ENCODE results near the gene XKR8.

XKR8 gene

DNA sequence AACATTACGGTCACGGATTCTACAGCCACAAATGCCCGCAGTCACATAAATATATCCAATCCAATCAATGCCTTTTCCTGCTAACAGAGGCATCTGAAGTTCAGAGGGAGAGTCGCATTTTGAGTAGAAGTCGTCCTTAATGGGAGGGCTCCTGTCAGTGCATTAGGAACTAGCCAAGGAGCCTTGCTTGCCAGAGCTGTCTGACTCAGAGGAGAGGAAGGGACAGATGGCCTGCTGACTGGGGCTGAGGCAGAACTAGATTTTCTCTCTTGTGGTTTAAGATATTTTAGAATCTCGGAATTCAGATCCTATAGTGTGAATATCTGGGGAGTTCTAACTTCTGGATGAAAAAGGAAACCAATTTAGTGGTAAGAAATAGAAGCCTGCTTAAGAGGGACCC lies 10.6 kb downstream of the XKR8 start:
- H3K4me3 ChIP-seq (replicated peaks in 1 of 2; ENCODE audit: low read depth in 2 of 2, low read length in 2 of 2): no peak overlapping the region
- TF ChIP-seq, protein P1, sequence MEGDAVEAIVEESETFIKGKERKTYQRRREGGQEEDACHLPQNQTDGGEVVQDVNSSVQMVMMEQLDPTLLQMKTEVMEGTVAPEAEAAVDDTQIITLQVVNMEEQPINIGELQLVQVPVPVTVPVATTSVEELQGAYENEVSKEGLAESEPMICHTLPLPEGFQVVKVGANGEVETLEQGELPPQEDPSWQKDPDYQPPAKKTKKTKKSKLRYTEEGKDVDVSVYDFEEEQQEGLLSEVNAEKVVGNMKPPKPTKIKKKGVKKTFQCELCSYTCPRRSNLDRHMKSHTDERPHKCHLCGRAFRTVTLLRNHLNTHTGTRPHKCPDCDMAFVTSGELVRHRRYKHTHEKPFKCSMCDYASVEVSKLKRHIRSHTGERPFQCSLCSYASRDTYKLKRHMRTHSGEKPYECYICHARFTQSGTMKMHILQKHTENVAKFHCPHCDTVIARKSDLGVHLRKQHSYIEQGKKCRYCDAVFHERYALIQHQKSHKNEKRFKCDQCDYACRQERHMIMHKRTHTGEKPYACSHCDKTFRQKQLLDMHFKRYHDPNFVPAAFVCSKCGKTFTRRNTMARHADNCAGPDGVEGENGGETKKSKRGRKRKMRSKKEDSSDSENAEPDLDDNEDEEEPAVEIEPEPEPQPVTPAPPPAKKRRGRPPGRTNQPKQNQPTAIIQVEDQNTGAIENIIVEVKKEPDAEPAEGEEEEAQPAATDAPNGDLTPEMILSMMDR (IDR thresholded peaks at IDR 0.05; ENCODE audit: low read depth, low read length): no peak

DNA sequence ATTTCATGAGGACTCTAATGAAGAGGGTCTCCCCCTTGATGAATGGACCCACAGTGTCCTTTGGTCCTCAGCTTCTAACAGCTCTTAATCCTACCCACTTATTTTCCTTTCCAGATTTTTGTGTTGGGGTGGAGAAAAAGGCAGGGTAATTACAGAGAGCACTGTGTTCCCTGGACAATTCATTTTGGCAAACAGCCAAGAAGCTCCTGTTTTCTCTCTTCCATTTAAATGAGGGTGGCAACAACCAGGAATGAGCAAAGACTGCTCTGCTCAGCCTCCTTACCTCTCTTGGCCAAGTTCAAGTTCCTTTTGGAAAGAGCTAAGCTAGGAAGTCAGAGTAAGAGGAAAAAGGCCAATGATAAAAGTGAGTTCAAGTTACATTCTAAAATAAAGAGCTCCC lies 11.9 kb downstream of the XKR8 start:
- DNase-seq (ENCODE audit: low read depth in 2 of 2): peak; percentile 59 to 77
- TF ChIP-seq, protein P1 (IDR thresholded peaks at IDR 0.05; ENCODE audit: low read depth, low read length): no peak
- H3K4me3 ChIP-seq (replicated peaks in 1 of 2; ENCODE audit: low read depth in 2 of 2, low read length in 2 of 2): no peak overlapping the region

More for the DNA sequence above, 10.6 kb downstream of the XKR8 start:
- DNase-seq (ENCODE audit: low read depth in 2 of 2): peak; percentile 78 to 86

DNA sequence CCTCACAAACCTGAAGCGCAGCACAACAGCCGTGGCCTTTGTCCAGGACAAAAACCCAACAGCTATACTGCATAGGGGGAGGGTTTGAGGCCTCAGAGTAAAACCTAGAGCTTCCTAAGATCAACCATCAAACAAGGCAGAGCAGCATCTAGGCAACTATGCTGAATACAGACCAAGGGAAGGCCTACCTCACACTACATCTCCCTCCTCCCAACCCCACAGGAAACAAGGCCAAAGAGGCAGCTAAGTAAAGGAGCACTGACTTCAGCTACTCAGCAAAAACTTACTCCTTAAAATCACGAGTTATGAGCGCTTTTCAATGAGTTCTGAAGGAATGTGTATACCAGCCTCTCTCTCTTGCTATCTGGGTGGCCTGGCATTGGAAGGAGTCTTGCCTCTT lies 12.4 kb downstream of the XKR8 start:
- no peak overlapping the region for H3K4me3 ChIP-seq (replicated peaks in 1 of 2; ENCODE audit: low read depth in 2 of 2, low read length in 2 of 2)
- no peak for DNase-seq (ENCODE audit: low read depth in 2 of 2)
- TF ChIP-seq, protein P1 (IDR thresholded peaks at IDR 0.05; ENCODE audit: low read depth, low read length): no peak

DNA sequence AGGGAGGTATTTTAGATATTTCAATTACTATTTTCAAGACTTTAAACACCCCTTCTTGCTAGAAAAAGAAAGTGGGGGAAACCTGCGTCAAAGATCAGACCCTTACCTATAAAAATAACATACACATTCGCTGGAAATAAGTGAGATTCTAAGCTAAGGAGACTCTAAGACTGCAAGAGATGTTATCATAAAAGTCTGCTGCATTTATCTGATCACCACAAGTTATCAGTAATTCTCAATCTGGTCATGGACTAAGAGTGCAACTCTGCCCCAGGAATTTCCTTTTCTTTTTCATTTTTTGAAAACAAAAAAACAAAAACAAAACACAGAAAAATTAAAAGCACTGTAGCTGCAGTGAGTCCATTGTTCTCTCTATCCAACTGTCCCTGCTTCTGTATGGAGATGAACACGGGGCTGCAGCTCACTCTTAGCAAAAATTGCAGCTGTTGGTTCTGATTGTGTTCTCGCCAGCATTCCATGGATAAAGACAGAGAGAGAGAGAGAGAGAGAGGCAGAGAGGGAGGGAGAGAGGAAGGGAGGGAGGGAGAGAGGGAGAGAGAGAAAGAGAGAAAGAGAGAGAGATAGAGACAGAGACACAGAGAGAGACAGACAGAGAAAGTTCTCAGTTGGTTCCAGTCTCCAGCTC lies 14.1 kb downstream of the XKR8 start:
- TF ChIP-seq, protein P1 (IDR thresholded peaks at IDR 0.05; ENCODE audit: low read depth, low read length): no peak
- DNase-seq (ENCODE audit: low read depth in 2 of 2): no peak
- H3K4me3 ChIP-seq (replicated peaks in 1 of 2; ENCODE audit: low read depth in 2 of 2, low read length in 2 of 2): no peak overlapping the region

DNA sequence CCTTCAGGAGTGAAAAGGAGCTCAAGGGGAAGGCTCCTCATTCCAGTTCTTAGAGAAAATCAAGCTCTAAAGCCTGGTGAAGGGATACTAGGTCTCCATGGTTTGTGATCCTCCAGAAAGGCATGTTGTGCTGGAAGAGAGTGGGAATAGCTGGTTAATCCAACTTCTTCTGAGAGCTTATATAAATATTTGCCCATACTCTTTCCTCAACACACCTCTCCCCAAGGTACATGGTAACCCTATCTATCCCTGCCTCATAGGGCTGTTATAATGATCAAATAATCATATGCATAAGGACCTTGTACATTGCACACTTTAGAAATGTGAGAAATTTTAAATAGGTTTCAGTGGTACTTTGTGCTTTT lies 14.6 kb downstream of the XKR8 start:
- TF ChIP-seq, protein P1 (IDR thresholded peaks at IDR 0.05; ENCODE audit: low read depth, low read length): no peak
- no peak for DNase-seq (ENCODE audit: low read depth in 2 of 2)
- no peak overlapping the region for H3K4me3 ChIP-seq (replicated peaks in 1 of 2; ENCODE audit: low read depth in 2 of 2, low read length in 2 of 2)

DNA sequence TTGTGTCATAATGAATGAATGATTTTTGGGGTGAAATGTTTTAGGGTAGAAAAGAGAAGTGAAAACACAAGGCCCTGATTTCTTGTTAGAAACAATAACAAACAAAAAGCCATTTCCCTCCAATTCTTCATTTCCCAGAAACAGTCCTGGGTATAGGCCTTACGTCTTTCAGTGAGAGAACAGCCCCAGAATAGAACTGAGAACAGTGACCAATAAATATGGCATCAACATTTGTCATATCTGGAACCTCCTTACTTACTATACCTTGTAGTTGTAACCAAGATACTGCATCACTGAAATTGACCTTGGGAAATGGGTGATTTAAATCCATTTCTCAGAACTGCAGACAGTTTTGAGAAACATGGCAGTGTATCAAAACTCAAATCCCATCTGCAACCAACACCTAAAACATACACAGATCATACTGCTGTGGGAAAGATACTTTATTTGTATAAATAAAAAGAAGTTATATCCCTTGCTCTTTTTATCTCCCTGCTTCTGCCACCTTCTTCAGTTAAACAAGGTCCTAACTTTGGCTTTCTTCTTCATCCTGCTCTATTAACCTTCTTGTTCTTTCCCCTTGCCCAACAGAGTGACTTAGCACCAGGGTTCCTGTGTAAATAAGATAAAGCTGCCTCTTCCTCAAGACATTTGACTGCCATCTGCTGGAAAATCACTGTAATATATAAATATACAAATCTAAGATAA lies 19.5 kb downstream of the XKR8 start:
- TF ChIP-seq, protein P1 (IDR thresholded peaks at IDR 0.05; ENCODE audit: low read depth, low read length): peak; percentile 38
- H3K4me3 ChIP-seq (replicated peaks in 1 of 2; ENCODE audit: low read depth in 2 of 2, low read length in 2 of 2): no peak overlapping the region
- DNase-seq (ENCODE audit: low read depth in 2 of 2): peak; percentile 86 to 90
